IMR-90 (cell line): ENCODE measurements around the gene AFMID. TPM values are rescaled to one million over a fixed set of nuclear protein-coding genes. Genes with fewer than 3 reads are reported as not detected.

Experiments used
- ATAC-seq: fragments of 200-7000 bp; cut with Tn5 transposase; 2 replicates; pipeline ENCODE4 v1.9.1; 2020; ENCODE audit warnings: low read depth, mild to moderate bottlenecking, moderate library complexity
- BruUV-seq: library from RNA; stranded (reverse); fragments of 400-500 nt; replicated peaks from 2 replicates; lab custom pipeline; 2021; lab: Mats Ljungman, UMichigan
- CTCF ChIA-PET: fragments of 300-600 bp; formaldehyde crosslinking; extraction: SDS; loops from one replicate; lab custom pipeline; 2021; ENCODE audit warnings: antibody characterized with exemption; lab: Yijun Ruan, JAX
- POLR2A ChIA-PET: fragments of 300-600 bp; sonication (Branson Sonifier 250); formaldehyde crosslinking; loops from one replicate; lab custom pipeline; 2022; ENCODE audit warnings: antibody characterized with exemption; ENCODE audit not compliant: unreplicated experiment; lab: Charles Lee
- DNase-seq: peaks from one replicate; pipeline ENCODE4 v3.0.0; 2013
- H2AFZ ChIP-seq: replicated peaks from 2 replicates; pipeline ENCODE3; 2013; ENCODE audit warnings: low read length, mild to moderate bottlenecking; ENCODE audit not compliant: poor library complexity
- H2AK5ac ChIP-seq: 2 replicates; pipeline ENCODE4 v1.6.1; 2013; ENCODE audit warnings: low read depth, low read length, inconsistent platforms
- H2AK9ac ChIP-seq: replicated peaks from 2 replicates; pipeline ENCODE3; 2013; ENCODE audit warnings: mild to moderate bottlenecking, low read depth, low read length, moderate library complexity; ENCODE audit not compliant: poor library complexity
- H2BK120ac ChIP-seq: 2 replicates; pipeline ENCODE4 v1.6.1; 2013; ENCODE audit warnings: low read depth, low read length, inconsistent platforms
- H2BK15ac ChIP-seq: 3 replicates; pipeline ENCODE4 v1.6.1; 2013; ENCODE audit warnings: low read depth, low read length, inconsistent platforms
- H2BK20ac ChIP-seq: 2 replicates; pipeline ENCODE4 v1.6.1; 2013; ENCODE audit warnings: low read depth, mild to moderate bottlenecking, inconsistent platforms, low read length, moderate library complexity
- H2BK5ac ChIP-seq: 2 replicates; pipeline ENCODE4 v1.6.1; 2013; ENCODE audit warnings: mild to moderate bottlenecking, low read depth, low read length, inconsistent platforms; ENCODE audit not compliant: poor library complexity, severe bottlenecking
- H3K14ac ChIP-seq: replicated peaks from 2 replicates; pipeline ENCODE4 v1.6.1; 2013; ENCODE audit warnings: low read depth, low read length, inconsistent platforms
- H3K18ac ChIP-seq: 2 replicates; pipeline ENCODE4 v1.6.1; 2013; ENCODE audit warnings: low read depth, low read length, control low read depth
- H3K23ac ChIP-seq: 2 replicates; pipeline ENCODE4 v1.6.1; 2013; ENCODE audit warnings: low read depth, low read length, inconsistent platforms
- H3K27ac ChIP-seq: 2 replicates; pipeline ENCODE4 v1.5.1; 2013; ENCODE audit warnings: mild to moderate bottlenecking, control low read depth, low read length; ENCODE audit not compliant: insufficient read depth
- H3K27me3 ChIP-seq: 2 replicates; pipeline ENCODE4 v1.6.1; 2013; ENCODE audit warnings: low read length; ENCODE audit not compliant: control insufficient read depth, insufficient read depth
- H3K36me3 ChIP-seq: 2 replicates; pipeline ENCODE4 v1.6.1; 2013; ENCODE audit warnings: low read length, mixed read lengths; ENCODE audit not compliant: control insufficient read depth, insufficient read depth
- H3K4ac ChIP-seq: 2 replicates; pipeline ENCODE4 v1.6.1; 2013; ENCODE audit warnings: low read depth, low read length, inconsistent platforms
- H3K4me1 ChIP-seq: 2 replicates; pipeline ENCODE4 v1.6.1; 2013; ENCODE audit warnings: low read length, mixed read lengths; ENCODE audit not compliant: control insufficient read depth, insufficient read depth
- H3K4me2 ChIP-seq: 2 replicates; pipeline ENCODE4 v1.6.1; 2013; ENCODE audit warnings: low read depth, mild to moderate bottlenecking, control low read depth, low read length, moderate library complexity
- H3K4me3 ChIP-seq: 2 replicates; pipeline ENCODE4 v1.5.1; 2013; ENCODE audit warnings: low read depth, mild to moderate bottlenecking, control low read depth, low read length, moderate library complexity; ENCODE audit not compliant: insufficient read depth
- H3K56ac ChIP-seq: 2 replicates; pipeline ENCODE4 v1.6.1; 2013; ENCODE audit warnings: low read length, inconsistent platforms; ENCODE audit not compliant: insufficient read depth; ENCODE audit errors: extremely low read depth
- H3K79me1 ChIP-seq, 2 experiments: 2 replicates each; pipeline ENCODE4 v1.6.1; 2013; ENCODE audit warnings: low read length in 2 of 2, inconsistent platforms in 1 of 2, low read depth in 1 of 2
- H3K9ac ChIP-seq: 2 replicates; pipeline ENCODE4 v1.6.1; 2013; ENCODE audit warnings: low read depth, low read length, control low read depth
- H3K9me1 ChIP-seq: 2 replicates; pipeline ENCODE4 v1.6.1; 2013; ENCODE audit warnings: low read length, inconsistent platforms; ENCODE audit not compliant: insufficient read depth
- H3K9me3 ChIP-seq: 2 replicates; pipeline ENCODE4 v1.6.1; 2013; ENCODE audit warnings: low read length; ENCODE audit not compliant: control insufficient read depth, insufficient read depth
- H4K20me1 ChIP-seq: 2 replicates; pipeline ENCODE4 v1.6.1; 2013; ENCODE audit warnings: low read length, inconsistent platforms; ENCODE audit not compliant: insufficient read depth
- H4K5ac ChIP-seq: 2 replicates; pipeline ENCODE4 v1.6.1; 2013; ENCODE audit warnings: mild to moderate bottlenecking, low read depth, low read length, control low read depth
- H4K8ac ChIP-seq, 2 experiments: 2 replicates each; pipeline ENCODE4 v1.6.1; 2013; ENCODE audit warnings: low read depth in 2 of 2, low read length in 2 of 2, control low read depth in 1 of 2, inconsistent platforms in 1 of 2
- H4K91ac ChIP-seq: 2 replicates; pipeline ENCODE4 v1.6.1; 2013; ENCODE audit warnings: low read depth, low read length, inconsistent platforms; ENCODE audit not compliant: insufficient read depth
- BHLHE40 ChIP-seq: fragments of 150-350 bp; IDR thresholded peaks from 2 replicates; pipeline ENCODE4 v1.6.1; 2016; ENCODE audit warnings: mild to moderate bottlenecking, low read depth, low read length
- FOS ChIP-seq: fragments of 150-350 bp; IDR thresholded peaks from 2 replicates; pipeline ENCODE4 v1.6.1; 2016; ENCODE audit warnings: low read depth, low read length
- MAFK ChIP-seq: IDR thresholded peaks from 2 replicates; pipeline ENCODE4 v1.6.1; 2012; ENCODE audit warnings: low read depth, low read length, improper control_type of control experiment
- MXI1 ChIP-seq: IDR thresholded peaks from 2 replicates; pipeline ENCODE4 v1.6.1; 2012; ENCODE audit warnings: low read depth, mild to moderate bottlenecking, low read length, moderate library complexity, borderline replicate concordance
- NFE2L2 ChIP-seq: fragments of 150-350 bp; IDR thresholded peaks from 2 replicates; pipeline ENCODE4 v1.6.1; 2016; ENCODE audit warnings: low read depth, mild to moderate bottlenecking, low read length
- POLR2A ChIP-seq: IDR thresholded peaks from 2 replicates; pipeline ENCODE4 v1.6.1; 2012; ENCODE audit warnings: mild to moderate bottlenecking, low read depth, low read length
- RAD21 ChIP-seq: IDR thresholded peaks from 2 replicates; pipeline ENCODE4 v1.6.1; 2012; ENCODE audit warnings: low read length, improper control_type of control experiment
- RCOR1 ChIP-seq: IDR thresholded peaks from 2 replicates; pipeline ENCODE4 v1.6.1; 2012; ENCODE audit warnings: mild to moderate bottlenecking, low read length, improper control_type of control experiment; ENCODE audit not compliant: insufficient replicate concordance
- WGBS, 2 experiments: methylation state at CpG; one replicate each; pipeline versions ENCODE4 v1.1.5 to v1.1.7; 2013; ENCODE audit warnings: missing lambda C conversion rate in 2 of 2; ENCODE audit not compliant: insufficient read length in 1 of 2; ENCODE audit errors: extremely low coverage in 2 of 2; 5-methylcytosine and 5-hydroxymethylcytosine counted together
- dilution Hi-C: fragments of 300-500 bp; cut with HindIII; formaldehyde crosslinking; loops from one replicate; pipeline ENCODE4 v1.14.3; 2018; ENCODE audit warnings: low sequenced_read_pairs; ENCODE audit not compliant: unreplicated experiment
- in situ Hi-C: fragments of 300-500 bp; cut with MboI; formaldehyde crosslinking; loops from 3 replicates; pipeline ENCODE4 v1.14.3; 2019; ENCODE audit warnings: low sequenced_read_pairs, inconsistent platforms, mixed read lengths
- intact Hi-C: fragments of 100-400 bp; cut with micrococcal nuclease; formaldehyde crosslinking; loops from 2 replicates; pipeline ENCODE4 v1.10.0; 2022
- polyA plus RNA-seq, 3 experiments: library from polyadenylated mRNA; depleted of rRNA; stranded (reverse); fragments of >200 nt; gene quantifications; 2 replicates each; pipeline ENCODE4 v1.2.3, GENCODE V29; 2012; ENCODE audit warnings: low replicate concordance in 1 of 3
- total RNA-seq: library from RNA; depleted of rRNA; stranded (reverse); fragments of >200 nt; gene quantifications from 2 replicates; pipeline ENCODE4 v1.2.3, GENCODE V29; 2012

The AFMID gene
- total and polyA plus RNA-seq, 2 of the 4 experiments (the other 2 are of a cell fraction) = 41.0 to 65.1 TPM

DNA sequence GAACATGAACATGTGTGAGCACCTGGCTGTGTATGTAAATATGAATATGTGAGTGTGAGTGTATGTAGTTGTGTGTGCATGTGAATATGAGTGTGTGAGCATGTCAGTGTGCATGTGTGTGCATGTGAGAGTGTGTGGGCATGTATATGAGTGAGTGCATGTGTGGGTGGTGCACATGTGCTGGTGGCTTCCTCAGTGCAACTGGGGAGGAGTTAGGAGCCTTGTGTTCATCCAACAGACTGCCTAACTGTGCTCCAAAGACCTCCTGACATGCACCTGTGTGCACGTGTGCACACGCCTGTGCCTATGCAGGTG is 45.7 kb downstream of the AFMID start:
- no peak overlapping the region for H3K4me2 ChIP-seq
- no peaks in the 10 kb centered on the region for H3K4me1 ChIP-seq
- in situ Hi-C loops = no loop called here
- ChIA-PET POLR2A (no interaction called here), CTCF (no interaction called here)
- no peak overlapping the region for H2BK120ac ChIP-seq
- dilution Hi-C loops = no loop called here
- WGBS, 2 experiments = 95% methylated on average over 2 of the region's 2 CpGs; no CpG with 5 or more reads in 1 of the 2 experiments
- H3K27me3 ChIP-seq = peaks cover 39% of the 10 kb centered on the region
- H2AK9ac ChIP-seq = no peak overlapping the region
- no peak overlapping the region for H3K4me3 ChIP-seq
- no peaks in the 10 kb centered on the region for H3K79me1 ChIP-seq
- H3K9me3 ChIP-seq = no peaks in the 10 kb centered on the region
- H4K20me1 ChIP-seq = no peaks in the 10 kb centered on the region
- no peak overlapping the region for H3K27ac ChIP-seq
- H3K36me3 ChIP-seq = no peaks in the 10 kb centered on the region
- no peak overlapping the region for H3K18ac ChIP-seq
- H4K5ac ChIP-seq = no peak overlapping the region
- no peak overlapping the region for H3K14ac ChIP-seq
- BruUV-seq = no TSS peak
- H3K9me1 ChIP-seq = no peaks in the 10 kb centered on the region
- ATAC-seq (no peak), DNase-seq (no peak)
- intact Hi-C loops = no loop called here
- no peak overlapping the region for H4K91ac ChIP-seq
- H2BK15ac ChIP-seq = no peak overlapping the region
- H3K4ac ChIP-seq = no peak overlapping the region
- no peak overlapping the region for H4K8ac ChIP-seq
- no peak overlapping the region for H2BK5ac ChIP-seq
- H2AFZ ChIP-seq = no peak overlapping the region
- no peak overlapping the region for H3K56ac ChIP-seq
- H3K9ac ChIP-seq = no peak overlapping the region
- H2BK20ac ChIP-seq = no peak overlapping the region
- no peak overlapping the region for H3K23ac ChIP-seq
- TF ChIP-seq FOS (no peak), POLR2A (no peak), BHLHE40 (no peak), RAD21 (no peak), NFE2L2 (no peak), MAFK (no peak), MXI1 (no peak), RCOR1 (no peak)
- no peak overlapping the region for H2AK5ac ChIP-seq
